BLaER1 treated with 17β-estradiol and CSF1 and Interleukin-3, amounts not matched to agents 10 nM and 100 nM (cell line): ENCODE measurements around the gene RNF213.
A peak's percentile ranks its signal among the peaks of the same experiment; 100 is the strongest.

Experiments
- H3K27ac ChIP-seq, 11 experiments: shearing (Covaris generic); formaldehyde crosslinking; 2 replicates each; pipeline ENCODE4 v1.8.1; 2022
- H3K27me3 ChIP-seq, 11 experiments: shearing (Covaris generic); formaldehyde crosslinking; 2 replicates each; pipeline ENCODE4 v1.8.1; 2022
- H3K36me3 ChIP-seq, 11 experiments: shearing (Covaris generic); formaldehyde crosslinking; 2 replicates each; pipeline ENCODE4 v1.8.1; 2022
- H3K4me1 ChIP-seq, 10 experiments: shearing (Covaris generic); formaldehyde crosslinking; 2 replicates each; pipeline ENCODE4 v1.8.1; 2022
- H3K4me2 ChIP-seq, 11 experiments: shearing (Covaris generic); formaldehyde crosslinking; 2 replicates each; pipeline ENCODE4 v1.8.1; 2022
- H3K4me3 ChIP-seq, 10 experiments: shearing (Covaris generic); formaldehyde crosslinking; 2 replicates each; pipeline ENCODE4 v1.8.1; 2022
- H3K9ac ChIP-seq, 11 experiments: shearing (Covaris generic); formaldehyde crosslinking; 2 replicates each; pipeline ENCODE4 v1.8.1; 2022
- H3K9me3 ChIP-seq, 11 experiments: shearing (Covaris generic); formaldehyde crosslinking; replicated peaks in 1 of 11; 2 replicates each; pipeline ENCODE4 v1.8.1; 2022
- H4K20me1 ChIP-seq, 11 experiments: shearing (Covaris generic); formaldehyde crosslinking; 2 replicates each; pipeline ENCODE4 v1.8.1; 2022
- Cebpa-rat ChIP-seq, 11 experiments: shearing (Covaris generic); IDR thresholded peaks; 2 replicates each; pipeline ENCODE4 v1.8.1; 2022

The RNF213 gene

GRCh38 chr17:80384078-80384960, 123.7 kb downstream of the RNF213 start:
- Histone ChIP-seq H3K4me1 (no peaks in the 10 kb centered on the region), H3K9ac (no peak overlapping the region), H3K4me2 (no peak overlapping the region), H3K4me3 (no peak overlapping the region), H3K9me3 (no peaks in the 10 kb centered on the region), H3K27me3 (no peaks in the 10 kb centered on the region), H3K36me3 (peaks cover 98 to 100% (median 100%) of the 10 kb centered on the region in 11 experiments), H3K27ac (0 out of 22 replicates have a peak overlapping the region, but pooled peaks of 1 of the 11 experiments have one; percentile 14), H4K20me1 (peaks cover 0 to 19% (median 0%) of the 10 kb centered on the region in 11 experiments; a peak in 7 of 22 replicates)
- TF ChIP-seq Cebpa-rat (IDR thresholded peaks at IDR 0.05): no peak

GRCh38 chr17:80385046-80385445, 124.4 kb downstream of the RNF213 start:
- H3K9me3 ChIP-seq: no peaks in the 10 kb centered on the region

GRCh38 chr17:80386341-80386740, 125.7 kb downstream of the RNF213 start:
- Histone ChIP-seq H3K9ac (no peak overlapping the region; a peak in 1 of 22 replicates), H3K9me3 (no peaks in the 10 kb centered on the region), H3K27ac (no peak overlapping the region; a peak in 1 of 22 replicates), H3K4me3 (no peak overlapping the region), H3K27me3 (no peaks in the 10 kb centered on the region), H3K36me3 (peaks cover 98 to 100% (median 100%) of the 10 kb centered on the region in 11 experiments), H3K4me2 (no peak overlapping the region), H3K4me1 (no peaks in the 10 kb centered on the region), H4K20me1 (peaks cover 0 to 29% (median 0%) of the 10 kb centered on the region in 11 experiments; a peak in 8 of 22 replicates)
- no peak for TF ChIP-seq Cebpa-rat (IDR thresholded peaks at IDR 0.05)

More at GRCh38 chr17:80385046-80385445, 124.4 kb downstream of the RNF213 start:
- H3K27ac ChIP-seq: no peak overlapping the region
- no peak overlapping the region for H3K4me3 ChIP-seq
- H3K9ac ChIP-seq: no peak overlapping the region
- no peak for TF ChIP-seq Cebpa-rat (IDR thresholded peaks at IDR 0.05)
- H3K4me2 ChIP-seq: no peak overlapping the region
- peaks cover 98 to 100% (median 100%) of the 10 kb centered on the region in 11 experiments for H3K36me3 ChIP-seq
- no peaks in the 10 kb centered on the region for H3K4me1 ChIP-seq
- no peaks in the 10 kb centered on the region for H3K27me3 ChIP-seq
- H4K20me1 ChIP-seq: peaks cover 0 to 27% (median 0%) of the 10 kb centered on the region in 11 experiments; a peak in 8 of 22 replicates

- no peak overlapping the region for H3K4me2 ChIP-seq
- TF ChIP-seq Cebpa-rat (IDR thresholded peaks at IDR 0.05): no peak
- peaks cover 97 to 100% (median 100%) of the 10 kb centered on the region in 11 experiments for H3K36me3 ChIP-seq
These were observed 126.4 kb downstream of the RNF213 start for GRCh38 chr17:80387071-80387470.

GRCh38 chr17:80388175-80388574, 127.5 kb downstream of the RNF213 start:
- Histone ChIP-seq H3K4me1 (peaks cover 0 to 6% (median 0%) of the 10 kb centered on the region in 10 experiments; a peak in 1 of 20 replicates), H3K4me3 (no peak overlapping the region), H3K4me2 (no peak overlapping the region), H3K27ac (no peak overlapping the region), H3K9me3 (no peaks in the 10 kb centered on the region), H3K9ac (no peak overlapping the region), H4K20me1 (peaks cover 0 to 29% (median 0%) of the 10 kb centered on the region in 11 experiments; a peak in 7 of 22 replicates), H3K27me3 (no peaks in the 10 kb centered on the region), H3K36me3 (peaks cover 97 to 100% (median 100%) of the 10 kb centered on the region in 11 experiments)
- TF ChIP-seq Cebpa-rat (IDR thresholded peaks at IDR 0.05): no peak

More at GRCh38 chr17:80387071-80387470, 126.4 kb downstream of the RNF213 start:
- Histone ChIP-seq H3K9ac (no peak overlapping the region), H3K27ac (no peak overlapping the region; a peak in 1 of 22 replicates), H3K9me3 (no peaks in the 10 kb centered on the region), H4K20me1 (peaks cover 0 to 29% (median 0%) of the 10 kb centered on the region in 11 experiments; a peak in 8 of 22 replicates), H3K27me3 (no peaks in the 10 kb centered on the region), H3K4me1 (no peaks in the 10 kb centered on the region), H3K4me3 (no peak overlapping the region)

- Histone ChIP-seq H3K9ac (no peak overlapping the region), H3K9me3 (no peaks in the 10 kb centered on the region), H4K20me1 (peaks cover 0 to 29% (median 0%) of the 10 kb centered on the region in 11 experiments; a peak in 7 of 22 replicates), H3K4me2 (no peak overlapping the region), H3K27me3 (no peaks in the 10 kb centered on the region), H3K27ac (no peak overlapping the region), H3K36me3 (peaks cover 97 to 100% (median 100%) of the 10 kb centered on the region in 11 experiments), H3K4me1 (peaks cover 0 to 6% (median 0%) of the 10 kb centered on the region in 10 experiments; a peak in 1 of 20 replicates), H3K4me3 (no peak overlapping the region)
- no peak for TF ChIP-seq Cebpa-rat (IDR thresholded peaks at IDR 0.05)
These were observed 127.9 kb downstream of the RNF213 start for GRCh38 chr17:80388601-80389000.

- Histone ChIP-seq H3K9ac (no peak overlapping the region), H3K27me3 (no peaks in the 10 kb centered on the region), H3K4me3 (no peak overlapping the region), H3K4me2 (no peak overlapping the region), H3K27ac (no peak overlapping the region), H4K20me1 (peaks cover 0 to 29% (median 0%) of the 10 kb centered on the region in 11 experiments; a peak in 7 of 22 replicates), H3K4me1 (peaks cover 0 to 6% (median 0%) of the 10 kb centered on the region in 10 experiments; a peak in 1 of 20 replicates), H3K36me3 (peaks cover 97 to 100% (median 100%) of the 10 kb centered on the region in 11 experiments), H3K9me3 (no peaks in the 10 kb centered on the region)
- TF ChIP-seq Cebpa-rat (IDR thresholded peaks at IDR 0.05): no peak
These were observed 128.7 kb downstream of the RNF213 start for GRCh38 chr17:80389011-80389995.

GRCh38 chr17:80393241-80393890, 132.7 kb downstream of the RNF213 start:
- no peak overlapping the region for H3K4me2 ChIP-seq
- peaks cover 0 to 28% (median 0%) of the 10 kb centered on the region in 11 experiments; a peak in 4 of 22 replicates for H4K20me1 ChIP-seq
- no peaks in the 10 kb centered on the region for H3K9me3 ChIP-seq
- no peak overlapping the region for H3K27ac ChIP-seq
- H3K27me3 ChIP-seq: no peaks in the 10 kb centered on the region
- no peak for TF ChIP-seq Cebpa-rat (IDR thresholded peaks at IDR 0.05)
- peaks cover 8 to 32% (median 16%) of the 10 kb centered on the region in 10 experiments; a peak in 18 of 20 replicates for H3K4me1 ChIP-seq
- H3K4me3 ChIP-seq: no peak overlapping the region
- H3K36me3 ChIP-seq: peaks cover 65 to 79% (median 73%) of the 10 kb centered on the region in 11 experiments
- H3K9ac ChIP-seq: no peak overlapping the region; a peak in 1 of 22 replicates
